ENCODE data around the gene FBXW11.

FBXW11 gene

DNA sequence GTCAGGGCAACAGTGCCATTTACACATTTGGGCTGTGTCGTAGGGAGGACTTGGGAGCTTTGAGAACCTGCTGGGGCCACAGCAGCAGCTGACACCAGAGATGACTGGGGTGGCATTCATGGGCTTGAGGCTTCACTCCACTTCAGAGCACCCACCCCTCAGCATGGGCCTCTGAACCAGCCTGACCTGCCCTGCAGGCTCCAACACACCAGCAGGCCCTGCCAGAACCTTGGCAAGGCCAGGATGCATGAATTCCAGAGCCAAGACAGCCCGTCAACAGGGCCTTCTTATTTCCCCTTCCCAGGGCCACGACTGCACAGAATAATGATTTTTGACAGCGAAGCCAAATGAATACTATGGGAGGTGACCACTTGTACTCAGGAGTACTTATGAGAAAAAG, 143.8 kb downstream of the FBXW11 start:
- no peak for DNase-seq (ENCODE audit: low read depth)
- TF ChIP-seq, protein P1, sequence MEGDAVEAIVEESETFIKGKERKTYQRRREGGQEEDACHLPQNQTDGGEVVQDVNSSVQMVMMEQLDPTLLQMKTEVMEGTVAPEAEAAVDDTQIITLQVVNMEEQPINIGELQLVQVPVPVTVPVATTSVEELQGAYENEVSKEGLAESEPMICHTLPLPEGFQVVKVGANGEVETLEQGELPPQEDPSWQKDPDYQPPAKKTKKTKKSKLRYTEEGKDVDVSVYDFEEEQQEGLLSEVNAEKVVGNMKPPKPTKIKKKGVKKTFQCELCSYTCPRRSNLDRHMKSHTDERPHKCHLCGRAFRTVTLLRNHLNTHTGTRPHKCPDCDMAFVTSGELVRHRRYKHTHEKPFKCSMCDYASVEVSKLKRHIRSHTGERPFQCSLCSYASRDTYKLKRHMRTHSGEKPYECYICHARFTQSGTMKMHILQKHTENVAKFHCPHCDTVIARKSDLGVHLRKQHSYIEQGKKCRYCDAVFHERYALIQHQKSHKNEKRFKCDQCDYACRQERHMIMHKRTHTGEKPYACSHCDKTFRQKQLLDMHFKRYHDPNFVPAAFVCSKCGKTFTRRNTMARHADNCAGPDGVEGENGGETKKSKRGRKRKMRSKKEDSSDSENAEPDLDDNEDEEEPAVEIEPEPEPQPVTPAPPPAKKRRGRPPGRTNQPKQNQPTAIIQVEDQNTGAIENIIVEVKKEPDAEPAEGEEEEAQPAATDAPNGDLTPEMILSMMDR (IDR thresholded peaks at IDR 0.05; ENCODE audit: low read depth, low read length, missing control alignments) = no peak
- H3K4me3 ChIP-seq (ENCODE audit: low read depth, low read length) = no peak overlapping the region

DNA sequence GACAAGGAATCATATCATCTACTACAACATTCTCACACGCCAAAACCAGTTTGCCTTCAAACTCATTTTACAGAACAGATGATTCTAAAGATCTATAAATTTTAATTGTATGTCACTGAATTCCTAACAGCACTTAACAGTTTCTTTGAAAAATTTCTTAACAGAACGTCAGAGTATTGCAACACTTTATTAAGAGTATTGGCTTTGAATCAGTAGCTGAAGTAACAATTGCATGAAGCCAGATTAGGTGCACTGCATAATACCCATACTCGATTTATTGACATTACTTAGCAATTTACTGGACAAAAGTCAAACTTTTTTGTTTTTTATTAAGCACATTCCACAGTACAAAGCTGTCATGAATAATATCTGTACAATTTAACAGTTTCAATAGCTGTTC, 145.1 kb downstream of the FBXW11 start:
- DNase-seq (ENCODE audit: low read depth) = no peak
- no peak overlapping the region for H3K4me3 ChIP-seq (ENCODE audit: low read depth, low read length)
- TF ChIP-seq, protein P1 (IDR thresholded peaks at IDR 0.05; ENCODE audit: low read depth, low read length, missing control alignments) = no peak

DNA sequence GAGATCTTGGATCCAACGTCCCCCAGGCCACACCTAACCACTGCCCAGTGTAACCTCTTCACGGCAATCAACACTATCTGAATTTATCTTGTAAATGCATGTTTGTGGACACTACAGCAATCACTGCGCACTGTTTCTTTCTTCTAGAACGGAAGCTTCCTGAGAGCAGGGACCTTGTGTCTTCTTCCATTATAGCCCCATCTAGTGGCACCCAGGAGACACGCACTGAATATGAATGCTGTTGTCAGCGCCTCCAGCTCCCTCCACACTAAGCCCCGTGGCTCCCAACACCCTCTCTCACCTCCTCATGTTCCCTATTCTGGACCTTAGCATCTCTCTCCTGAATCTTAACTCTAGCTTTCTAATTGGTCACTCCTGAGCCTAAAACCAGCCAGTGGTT, 148.1 kb downstream of the FBXW11 start:
- no peak for DNase-seq (ENCODE audit: low read depth)
- TF ChIP-seq, protein P1 (IDR thresholded peaks at IDR 0.05; ENCODE audit: low read depth, low read length, missing control alignments) = peak; percentile 64
- H3K4me3 ChIP-seq (ENCODE audit: low read depth, low read length) = no peak overlapping the region

DNA sequence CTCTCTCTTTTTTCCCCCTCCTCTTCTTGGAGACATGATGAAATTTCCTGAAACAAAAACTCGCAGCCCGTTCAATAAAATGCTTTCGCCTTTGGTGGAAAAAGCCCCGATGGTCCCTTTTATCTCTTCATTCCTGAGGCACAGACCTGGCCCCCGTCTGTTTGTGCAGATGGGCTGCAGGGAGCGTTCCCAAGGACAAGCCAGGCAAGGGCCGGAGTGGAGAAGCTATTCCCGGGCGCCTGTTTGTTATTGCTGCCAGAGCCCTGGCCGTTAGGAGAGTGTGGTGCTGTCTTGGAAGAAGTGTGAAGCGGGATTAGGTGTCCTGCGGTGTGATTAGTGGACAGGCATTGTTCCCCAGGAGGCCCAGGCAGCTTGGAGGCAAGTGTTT, 149.0 kb downstream of the FBXW11 start:
- TF ChIP-seq, protein P1 (IDR thresholded peaks at IDR 0.05; ENCODE audit: low read depth, low read length, missing control alignments) = no peak
- no peak overlapping the region for H3K4me3 ChIP-seq (ENCODE audit: low read depth, low read length)
- no peak for DNase-seq (ENCODE audit: low read depth)

DNA sequence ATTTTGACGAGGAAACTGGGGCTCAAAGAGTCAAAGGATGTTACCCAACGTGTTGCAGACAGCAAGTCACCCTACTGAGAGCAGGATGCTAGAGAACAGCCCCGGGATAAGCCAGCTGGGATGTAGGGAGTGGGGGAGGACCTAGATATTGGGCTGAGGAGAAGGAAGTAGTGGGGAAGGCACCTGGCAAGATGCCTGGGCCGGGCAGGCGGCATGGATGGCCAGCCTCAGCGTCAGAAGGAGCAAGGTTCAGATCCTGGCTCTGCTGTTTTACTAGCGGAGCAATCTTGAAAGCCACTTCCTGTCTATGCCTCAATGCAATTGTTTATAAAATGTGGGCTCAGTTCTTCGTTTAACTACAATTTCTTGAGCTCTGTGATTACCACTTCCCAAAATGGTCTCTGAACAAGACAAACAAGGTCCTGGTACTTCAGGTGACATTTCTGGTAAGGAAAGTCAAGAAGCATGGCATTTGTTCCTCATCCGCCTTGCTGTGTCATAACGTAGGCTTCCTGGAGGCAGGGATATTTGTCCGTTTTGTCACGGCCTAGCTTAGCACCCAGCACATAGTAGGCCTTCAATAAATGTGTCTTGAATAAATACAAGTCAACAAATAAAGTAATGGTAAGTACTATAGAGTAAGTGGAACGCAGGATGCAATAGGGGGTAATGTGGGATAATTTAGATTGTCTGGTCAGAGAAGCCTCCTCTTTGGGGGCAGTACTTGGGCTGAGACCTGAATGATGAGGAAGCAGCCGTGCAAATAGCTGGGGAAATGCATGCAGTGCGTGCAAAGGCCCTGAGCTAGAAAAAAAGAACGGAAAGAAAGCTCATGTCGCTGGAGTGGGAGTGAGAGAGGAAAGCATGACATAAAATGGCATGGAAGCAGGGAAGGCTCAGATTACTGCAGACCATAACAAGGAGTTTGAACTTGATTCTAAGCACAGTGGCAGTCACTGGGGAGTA, 150.4 kb downstream of the FBXW11 start:
- DNase-seq (ENCODE audit: low read depth) = no peak
- TF ChIP-seq, protein P1 (IDR thresholded peaks at IDR 0.05; ENCODE audit: low read depth, low read length, missing control alignments) = no peak
- no peak overlapping the region for H3K4me3 ChIP-seq (ENCODE audit: low read depth, low read length)

DNA sequence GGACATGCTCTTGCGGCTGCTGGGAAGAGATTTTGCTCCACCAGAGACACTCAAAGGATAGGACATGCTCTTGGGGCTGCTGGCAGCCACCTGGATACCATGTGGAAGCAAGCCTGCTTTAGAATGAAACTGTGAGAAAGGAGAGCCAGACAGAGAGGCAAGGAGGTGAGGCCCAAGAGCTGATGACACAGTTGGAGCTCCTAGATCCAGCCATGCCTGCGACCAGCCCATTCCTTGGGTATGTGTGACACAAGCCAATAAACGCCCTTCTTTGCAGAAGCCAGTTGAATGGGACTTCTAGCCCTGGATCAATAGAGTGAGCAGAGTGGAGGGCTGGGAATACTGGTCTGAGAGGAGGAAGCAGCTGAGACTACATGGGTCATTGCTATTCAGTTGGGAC, 151.2 kb downstream of the FBXW11 start:
- DNase-seq (ENCODE audit: low read depth) = no peak
- no peak overlapping the region for H3K4me3 ChIP-seq (ENCODE audit: low read depth, low read length)
- TF ChIP-seq, protein P1 (IDR thresholded peaks at IDR 0.05; ENCODE audit: low read depth, low read length, missing control alignments) = no peak

DNA sequence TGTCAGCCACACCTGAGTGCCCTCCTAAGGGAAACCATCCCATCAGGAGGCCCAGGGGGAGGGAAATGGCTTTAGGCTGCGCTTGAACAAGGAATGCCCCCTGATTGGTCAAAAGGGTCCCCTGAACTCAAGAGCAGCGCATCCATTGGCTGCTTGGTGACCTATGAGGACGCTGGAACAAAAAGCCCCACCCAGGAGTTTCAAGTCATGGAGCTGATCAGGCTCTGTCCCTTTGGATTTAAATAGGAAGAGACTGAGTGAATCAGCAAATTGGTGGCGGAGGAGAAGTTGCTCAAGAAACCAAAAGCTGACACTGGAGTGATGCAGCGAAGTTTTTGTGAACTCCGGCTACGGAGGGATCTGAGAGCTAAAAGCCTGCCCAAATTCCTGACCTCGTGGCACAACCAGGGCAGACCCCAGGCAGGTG, 154.2 kb downstream of the FBXW11 start:
- no peak overlapping the region for H3K4me3 ChIP-seq (ENCODE audit: low read depth, low read length)
- no peak for DNase-seq (ENCODE audit: low read depth)
- TF ChIP-seq, protein P1 (IDR thresholded peaks at IDR 0.05; ENCODE audit: low read depth, low read length, missing control alignments) = no peak

Measured in GM12864 (cell line).